ENCODE data around the gene CACHD1.

DNA sequence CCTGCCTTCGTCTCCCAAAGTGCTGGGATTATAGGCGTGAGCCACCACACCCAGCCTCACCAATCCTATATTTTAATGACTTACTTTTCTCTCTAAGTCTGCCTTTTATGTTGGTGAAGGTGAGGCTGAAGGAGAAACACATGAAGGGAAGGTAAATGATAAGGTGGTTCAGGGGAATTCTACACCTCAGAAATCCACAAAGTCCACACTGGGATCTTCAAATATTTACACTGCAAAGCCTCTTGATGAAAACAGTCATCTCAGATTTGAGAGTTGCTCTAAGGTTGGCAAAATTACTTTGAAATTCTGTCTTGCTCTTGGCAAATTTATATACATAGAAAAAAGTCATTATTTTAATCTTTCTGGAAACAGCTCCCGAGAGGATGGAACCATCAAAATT lies 42.0 kb upstream of the CACHD1 start:
- TF ChIP-seq, protein P1, sequence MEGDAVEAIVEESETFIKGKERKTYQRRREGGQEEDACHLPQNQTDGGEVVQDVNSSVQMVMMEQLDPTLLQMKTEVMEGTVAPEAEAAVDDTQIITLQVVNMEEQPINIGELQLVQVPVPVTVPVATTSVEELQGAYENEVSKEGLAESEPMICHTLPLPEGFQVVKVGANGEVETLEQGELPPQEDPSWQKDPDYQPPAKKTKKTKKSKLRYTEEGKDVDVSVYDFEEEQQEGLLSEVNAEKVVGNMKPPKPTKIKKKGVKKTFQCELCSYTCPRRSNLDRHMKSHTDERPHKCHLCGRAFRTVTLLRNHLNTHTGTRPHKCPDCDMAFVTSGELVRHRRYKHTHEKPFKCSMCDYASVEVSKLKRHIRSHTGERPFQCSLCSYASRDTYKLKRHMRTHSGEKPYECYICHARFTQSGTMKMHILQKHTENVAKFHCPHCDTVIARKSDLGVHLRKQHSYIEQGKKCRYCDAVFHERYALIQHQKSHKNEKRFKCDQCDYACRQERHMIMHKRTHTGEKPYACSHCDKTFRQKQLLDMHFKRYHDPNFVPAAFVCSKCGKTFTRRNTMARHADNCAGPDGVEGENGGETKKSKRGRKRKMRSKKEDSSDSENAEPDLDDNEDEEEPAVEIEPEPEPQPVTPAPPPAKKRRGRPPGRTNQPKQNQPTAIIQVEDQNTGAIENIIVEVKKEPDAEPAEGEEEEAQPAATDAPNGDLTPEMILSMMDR (IDR thresholded peaks at IDR 0.05; ENCODE audit: low read depth, low read length) = no peak
- no peak for TF ChIP-seq EZH2phosphoT487 (IDR thresholded peaks at IDR 0.05; ENCODE audit: low read depth)
